Epidermal melanocyte (primary cell): Measurements from ENCODE around the gene RHOJ.
A peak's percentile ranks its signal among the peaks of the same experiment; 100 is the strongest.
"Not testable (repeated sequence)": the region's sequence is repeated elsewhere in the genome, so short reads cannot be mapped to it uniquely, and the experiment has no call there.

Experiments used
- DNase-seq: peaks from one replicate; pipeline ENCODE4 v3.0.0; 2011; ENCODE audit warnings: low spot score; ENCODE audit not compliant: insufficient read length

RHOJ gene

GRCh38 chr14:63204407-63205043 lies at the start of gene RHOJ:
Gene RHOJ, plus strand, starts transcription at chr14:63204443. Its CDS starts 427 bp downstream, at chr14:63204870.
- DNase-seq, result no peak

DNA sequence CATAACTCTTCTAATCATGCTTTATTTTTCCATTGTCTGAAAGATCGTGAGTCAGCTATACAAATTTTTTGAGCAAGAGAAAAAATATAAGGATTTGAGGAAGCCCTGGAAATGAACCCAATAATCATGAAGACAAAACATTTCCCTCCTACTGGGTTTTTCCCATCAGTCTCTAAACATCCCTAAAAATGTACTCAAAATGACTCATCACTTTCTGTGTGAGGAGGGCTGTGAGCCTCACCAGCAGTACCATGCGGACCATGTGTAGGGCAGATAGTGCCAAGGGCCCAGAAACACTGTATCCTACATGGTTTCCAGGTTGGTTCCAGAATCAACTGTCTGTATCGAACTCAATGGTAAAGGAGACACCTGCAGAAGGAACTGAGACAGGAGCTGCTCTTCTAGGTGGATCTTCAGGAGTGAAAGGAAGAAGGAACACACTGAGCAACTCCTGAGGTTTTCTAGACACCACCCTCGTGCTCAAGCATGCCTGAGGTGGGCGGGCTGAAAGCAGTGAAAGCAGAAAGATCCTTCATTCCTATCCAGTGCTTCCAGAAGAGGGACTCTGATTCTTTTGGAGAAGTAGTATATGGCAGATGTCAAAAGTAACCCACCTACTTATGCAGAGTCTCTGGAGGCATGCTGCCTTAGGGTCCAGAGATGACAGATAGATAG lies 48.6 kb upstream of the RHOJ start:
- no peak for DNase-seq

GRCh38 chr14:63157195-63157594 lies 47.0 kb upstream of the RHOJ start:
- no peak for DNase-seq

GRCh38 chr14:63163306-63163705 lies 40.9 kb upstream of the RHOJ start:
- DNase-seq, result no peak

GRCh38 chr14:63164108-63164683 lies 40.0 kb upstream of the RHOJ start:
- no peak for DNase-seq

DNA sequence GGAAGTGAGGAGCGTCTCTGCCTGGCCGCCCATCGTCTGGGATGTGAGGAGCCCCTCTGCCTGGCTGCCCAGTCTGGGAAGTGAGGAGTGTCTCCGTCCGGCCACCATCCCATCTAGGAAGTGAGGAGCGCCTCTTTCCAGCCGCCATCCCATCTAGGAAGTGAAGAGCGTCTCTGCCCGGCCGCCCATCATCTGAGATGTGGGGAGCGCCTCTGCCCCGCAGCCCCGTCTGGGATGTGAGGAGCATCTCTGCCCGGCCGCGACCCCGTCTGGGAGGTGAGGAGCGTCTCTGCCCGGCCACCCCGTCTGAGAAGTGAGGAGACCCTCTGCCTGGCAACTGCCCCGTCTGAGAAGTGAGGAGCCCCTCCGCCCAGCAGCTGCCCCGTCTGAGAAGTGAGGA lies 39.0 kb upstream of the RHOJ start:
- DNase-seq, result not testable (repeated sequence)

- no peak for DNase-seq
These were observed 37.2 kb upstream of the RHOJ start for GRCh38 chr14:63167044-63167443.

GRCh38 chr14:63174760-63175191 lies 29.5 kb upstream of the RHOJ start:
- peak; percentile 61 for DNase-seq

GRCh38 chr14:63175531-63175930 lies 28.7 kb upstream of the RHOJ start:
- DNase-seq, result no peak

DNA sequence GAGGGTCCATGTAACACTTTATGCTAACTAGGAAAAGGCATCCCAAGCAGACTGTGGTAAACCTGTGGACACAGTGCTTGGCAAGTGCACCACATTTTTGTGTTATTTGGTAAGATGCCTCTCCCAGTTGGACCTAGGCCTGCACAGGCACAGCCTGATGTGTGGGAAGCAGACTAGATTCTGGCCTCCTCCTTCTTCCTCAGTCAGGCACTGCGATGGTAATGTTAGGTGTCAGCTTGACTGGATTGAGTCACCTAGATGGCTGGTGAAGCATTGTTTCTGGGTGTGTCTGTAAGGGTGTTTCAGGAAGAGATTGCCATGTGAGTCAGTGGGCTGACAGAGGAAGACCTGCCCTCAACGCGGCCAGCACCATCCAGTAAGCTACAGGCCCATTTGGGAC lies 25.3 kb upstream of the RHOJ start:
- no peak for DNase-seq

DNA sequence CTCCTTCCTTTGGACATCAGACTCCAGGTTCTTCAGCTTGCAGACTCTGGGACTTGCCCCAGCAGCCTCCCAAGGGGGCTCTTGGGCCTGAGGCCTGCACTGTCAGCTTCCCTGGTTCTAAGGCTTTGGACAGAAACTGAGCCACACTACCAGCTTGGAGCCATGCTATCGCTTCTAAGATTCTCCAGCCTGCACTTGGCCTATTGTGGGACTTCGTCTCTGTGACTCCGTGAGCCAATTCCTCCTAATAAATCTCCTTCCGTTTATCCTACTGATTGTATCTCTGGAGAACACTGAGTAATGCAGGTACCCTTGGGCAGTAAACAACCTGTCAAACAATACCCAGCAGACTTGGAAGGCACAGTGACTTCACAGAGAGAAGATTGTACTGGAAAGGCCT lies 24.9 kb upstream of the RHOJ start:
- DNase-seq, result no peak

DNA sequence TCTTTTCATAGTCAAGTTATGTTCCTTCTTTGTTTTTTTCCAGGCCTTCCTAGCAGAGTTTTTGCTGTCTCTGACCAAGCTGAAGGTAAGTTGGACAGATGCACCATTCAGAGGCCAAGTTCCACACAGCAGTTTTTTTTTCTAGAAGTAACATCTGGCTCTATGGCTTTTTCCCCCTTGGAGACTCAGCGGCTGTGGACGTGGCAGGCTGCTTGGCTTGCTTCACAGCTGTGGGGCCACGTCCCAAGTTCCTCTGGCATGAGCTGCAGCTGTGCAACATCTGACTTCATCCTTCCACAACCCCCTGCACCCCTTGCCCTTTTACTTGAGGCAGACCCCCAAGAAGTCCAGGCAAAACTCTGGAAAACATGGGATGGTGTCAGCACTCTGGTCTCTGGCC lies 24.2 kb upstream of the RHOJ start:
- DNase-seq, result no peak

DNA sequence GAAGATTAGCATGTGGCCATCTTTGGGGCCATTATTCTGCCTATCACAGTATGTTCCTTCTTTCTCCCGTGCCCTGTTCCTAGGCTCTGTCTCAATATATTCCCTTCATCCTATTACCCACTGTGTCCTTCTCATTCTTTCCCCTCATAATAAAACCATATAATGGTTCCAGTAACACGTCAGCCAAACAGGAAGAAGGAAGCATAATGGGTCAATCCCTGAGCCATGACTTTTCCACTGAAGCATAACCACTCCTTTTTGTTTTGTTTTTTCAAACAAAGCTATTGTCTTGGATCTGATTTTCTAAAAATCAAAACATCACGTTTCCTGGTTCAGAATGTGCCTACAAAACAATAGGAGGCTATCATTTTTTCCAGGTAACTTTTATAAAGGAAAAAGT lies 21.3 kb upstream of the RHOJ start:
- DNase-seq, result no peak

DNA sequence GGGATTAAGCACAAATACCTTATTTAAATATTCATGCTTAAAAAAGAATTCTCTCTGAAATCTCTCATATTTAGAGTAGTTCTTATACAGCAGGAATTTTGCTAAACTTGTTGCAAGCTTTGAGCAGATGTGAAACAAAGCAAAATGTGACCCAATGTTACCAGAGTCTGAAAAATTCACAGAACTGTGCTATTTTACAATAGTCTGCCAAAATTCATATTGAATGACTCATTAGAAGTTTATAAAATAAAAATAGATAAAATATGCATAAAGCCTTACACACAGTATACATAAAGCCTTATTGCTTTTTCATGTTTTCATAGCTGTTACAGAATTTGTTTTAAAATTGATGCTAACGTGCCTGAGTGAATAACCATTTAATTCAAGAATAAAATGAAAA lies 17.8 kb upstream of the RHOJ start:
- DNase-seq, result no peak

- no peak for DNase-seq
These were observed 13.0 kb upstream of the RHOJ start for GRCh38 chr14:63191211-63191610.

DNA sequence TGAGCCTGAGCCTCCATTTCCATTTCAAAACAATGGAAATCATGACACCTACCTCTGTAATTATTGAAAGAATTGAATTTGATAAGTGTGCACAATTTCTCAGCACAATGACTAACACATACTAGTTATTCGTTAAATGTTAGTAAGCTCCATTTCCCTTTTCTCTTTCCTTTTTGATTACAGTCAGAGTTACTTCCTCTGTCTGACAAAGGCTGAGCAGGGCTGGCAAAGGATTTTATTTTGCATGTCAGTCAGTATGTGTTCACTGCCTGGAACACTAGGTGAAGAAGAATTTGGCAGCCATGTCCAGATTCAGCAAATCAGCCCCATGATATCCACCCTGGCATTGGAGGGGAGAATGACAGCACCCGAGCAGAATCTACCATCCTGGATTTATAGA lies 12.2 kb upstream of the RHOJ start:
- no peak for DNase-seq

GRCh38 chr14:63193236-63193635 lies 11.0 kb upstream of the RHOJ start:
- no peak for DNase-seq

DNA sequence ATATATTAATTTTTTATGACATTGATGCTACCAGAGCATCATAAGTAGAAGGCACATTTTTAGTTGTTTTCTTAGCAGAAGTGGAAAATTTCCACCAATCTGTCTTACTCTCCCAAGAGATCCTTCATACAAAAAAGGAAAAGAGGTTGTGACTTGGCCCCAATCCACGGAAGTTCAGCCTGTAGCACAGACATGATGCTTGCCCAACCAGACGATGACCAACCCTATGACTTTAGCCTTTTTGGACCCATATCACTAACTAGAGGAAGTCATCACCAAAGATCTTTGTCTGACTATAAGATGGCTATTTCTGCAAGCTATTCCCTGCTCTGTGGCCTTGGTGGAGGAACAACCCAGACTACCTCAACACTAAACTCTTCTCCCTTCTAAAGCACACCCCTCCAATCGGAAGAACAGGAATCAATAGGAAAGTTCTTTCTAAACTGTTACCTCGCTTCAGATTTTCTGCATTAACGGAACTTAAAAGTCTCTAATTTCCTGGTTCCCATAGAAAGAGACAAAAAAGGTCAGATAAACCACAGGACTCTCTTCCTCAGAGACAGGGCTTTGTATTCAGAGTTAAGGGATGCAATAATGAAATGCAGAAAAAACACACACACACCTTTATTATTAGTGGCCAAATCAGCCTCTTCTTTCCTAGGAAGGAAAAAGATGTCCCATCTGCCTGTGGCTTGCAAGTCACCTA lies 4.1 kb upstream of the RHOJ start:
- no peak for DNase-seq

DNA sequence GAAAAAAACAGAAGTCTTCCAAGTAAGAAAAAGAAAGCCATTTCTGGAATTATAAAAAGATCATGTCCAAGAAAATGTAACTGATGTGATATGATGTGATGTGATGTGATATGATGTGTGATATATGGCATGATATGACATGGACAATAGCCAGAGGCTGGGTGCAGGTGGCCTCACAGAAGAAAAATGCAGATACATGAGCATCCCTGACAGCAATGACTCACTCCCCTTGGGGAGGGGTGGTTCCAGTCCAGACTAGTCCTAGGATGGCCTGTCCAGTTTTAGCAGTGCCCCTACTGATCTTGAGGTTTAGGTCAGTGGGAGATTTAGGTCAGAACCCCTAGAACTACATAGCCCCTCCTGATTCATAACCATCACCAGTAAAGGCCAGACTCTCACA lies 3.5 kb upstream of the RHOJ start:
- no peak for DNase-seq

DNA sequence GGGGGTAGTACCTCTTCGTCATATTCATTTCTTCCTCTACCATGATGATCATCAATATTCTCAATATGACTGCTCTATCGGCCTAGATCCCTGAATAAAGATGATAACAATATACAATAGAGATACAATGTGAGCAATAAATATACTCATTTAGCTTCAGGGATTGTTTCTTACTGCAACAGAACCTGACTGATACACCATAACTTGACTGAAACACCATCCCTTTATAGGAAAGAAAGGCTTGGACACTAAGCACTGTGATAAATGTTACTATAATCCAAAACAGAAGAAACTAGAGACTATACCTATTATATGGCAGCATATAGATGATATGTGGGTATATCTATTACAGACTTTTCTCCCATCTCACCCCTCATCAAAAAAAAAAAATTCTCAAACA lies 1.2 kb upstream of the RHOJ start:
- no peak for DNase-seq

DNA sequence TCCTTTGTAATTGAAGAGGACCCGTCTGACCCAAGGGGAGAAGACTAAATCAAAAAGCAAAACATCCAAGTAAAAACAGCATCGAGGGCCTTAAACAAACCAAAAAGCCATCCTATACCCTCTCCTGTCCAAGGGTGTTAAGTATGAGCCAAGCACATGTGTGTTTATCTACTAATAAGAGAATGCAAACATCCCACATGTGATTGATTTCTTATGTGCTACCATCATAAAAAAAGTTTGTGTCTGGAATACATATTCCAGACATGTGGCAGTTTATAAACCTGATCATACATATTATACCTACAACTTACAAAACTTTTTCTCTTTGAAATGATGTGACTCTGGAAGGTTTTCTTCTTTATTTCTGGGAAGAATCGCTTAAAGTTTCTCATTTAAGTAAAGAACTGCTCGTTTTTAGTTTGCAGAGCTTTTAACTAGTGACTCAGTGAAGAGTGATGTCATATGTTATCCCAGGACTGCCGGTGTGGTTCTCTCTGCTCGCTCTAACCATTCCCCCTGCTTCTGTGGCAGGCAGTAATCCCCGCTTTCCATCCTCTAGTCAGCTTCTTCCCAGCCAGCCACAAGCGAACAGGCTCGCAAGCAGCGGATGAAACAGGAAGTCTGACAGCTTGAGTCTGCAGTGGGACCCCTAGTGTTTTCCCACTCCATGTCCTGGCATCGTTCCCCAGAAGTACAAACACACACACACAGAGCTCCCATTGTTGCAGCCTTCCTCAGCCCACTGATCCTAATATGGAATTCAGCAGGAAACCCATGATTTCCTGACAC lies 431 bp upstream of the RHOJ start:
- DNase-seq, result peak; percentile 49
